ENCODE results near the gene CTR9. TPM values are rescaled to one million over a fixed set of nuclear protein-coding genes. Genes with fewer than 3 reads are reported as not detected.

The CTR9 gene
- total and polyA plus RNA-seq, 9 of the 15 experiments (the other 6 are each of a cell fraction or from before 2014, with no cell fraction given) = 25.4 to 79.3 (median 47.3) TPM

- TF ChIP-seq ZBTB40 (IDR thresholded peaks at IDR 0.05) = no peak
- no peak for TF ChIP-seq ZBTB40 (CRISPR knock-in tag; IDR thresholded peaks at IDR 0.05)
- TF ChIP-seq IRF2 (CRISPR knock-in tag; IDR thresholded peaks at IDR 0.05) = no peak
- TF ChIP-seq ZNF609 (CRISPR knock-in tag; IDR thresholded peaks at IDR 0.05; ENCODE audit: borderline replicate concordance) = no peak
Observed at GRCh38 chr11:10722307-10722706, 28.7 kb upstream of the CTR9 start (continued).
